ENCODE measurements around the gene BAHCC1. TPM values are rescaled to one million over a fixed set of nuclear protein-coding genes. Genes with fewer than 3 reads are reported as not detected.

BAHCC1 gene
- total and polyA plus RNA-seq, 9 of the 15 experiments (the other 6 are each of a cell fraction or from before 2014, with no cell fraction given): 0.14 to 26.9 (median 5.0) TPM

- TF ChIP-seq NKRF (IDR thresholded peaks at IDR 0.05; ENCODE audit: borderline replicate concordance) (peak; percentile 31; the same call in 1 of the 2 replicates), SAFB (IDR thresholded peaks at IDR 0.05; ENCODE audit: borderline replicate concordance, low read depth, low read length) (peak; percentile 72; the same call in 1 of the 2 replicates), ETV6 (IDR thresholded peaks at IDR 0.05; ENCODE audit: borderline replicate concordance in 1 of 2, low read depth in 2 of 2, low read length in 1 of 2) (no peak), ETV6 (CRISPR knock-in tag; IDR thresholded peaks at IDR 0.05; ENCODE audit: borderline replicate concordance) (0 out of 2 replicates have a peak, but pooled peaks have one; percentile 58), ARNT (IDR thresholded peaks at IDR 0.05) (peak in 1 of 2 experiments; percentile 44; a peak in 1 of 4 replicates), HNRNPUL1 (IDR thresholded peaks at IDR 0.05; ENCODE audit: low read length) (no peak), ZNF143 (CRISPR knock-in tag; IDR thresholded peaks at IDR 0.05) (no peak), RAD21 (CRISPR knock-in tag; conservative IDR thresholded peaks at IDR 0.05 in 1 of 2, IDR thresholded peaks at IDR 0.05 in 1 of 2) (peak; percentile 16 to 46; a peak in 2 of 4 replicates), PHF21A (IDR thresholded peaks at IDR 0.05; ENCODE audit: borderline replicate concordance, low read depth) (peak; percentile 72; the same call in 1 of the 2 replicates), NRF1 (conservative IDR thresholded peaks at IDR 0.05 in 1 of 2, IDR thresholded peaks at IDR 0.05 in 1 of 2) (peak; percentile 26 to 43; a peak in 2 of 4 replicates), CREM (IDR thresholded peaks at IDR 0.05; ENCODE audit: low read depth) (peak; percentile 36; the same call in 1 of the 2 replicates), BACH1 (tag; IDR thresholded peaks at IDR 0.05) (no peak), FOXP4 (CRISPR knock-in tag; IDR thresholded peaks at IDR 0.05; ENCODE audit: borderline replicate concordance) (peak; percentile 84; the same call in 1 of the 2 replicates), CTCFL (IDR thresholded peaks at IDR 0.05; ENCODE audit: borderline replicate concordance, insufficient read depth, low read depth, low read length, poor library complexity, severe bottlenecking) (peak; percentile 29), ATF1 (CRISPR knock-in tag; IDR thresholded peaks at IDR 0.05) (no peak), ATF1 (tag; IDR thresholded peaks at IDR 0.05) (0 out of 2 replicates have a peak, but pooled peaks have one; percentile 6), NEUROD1 (IDR thresholded peaks at IDR 0.05; ENCODE audit: borderline replicate concordance, low read depth, low read length, partially characterized antibody) (no peak), HDGF (IDR thresholded peaks at IDR 0.05) (no peak), ZNF384 (IDR thresholded peaks at IDR 0.05; ENCODE audit: low read depth, low read length) (no peak), ZNF830 (CRISPR knock-in tag; IDR thresholded peaks at IDR 0.05) (no peak), RBFOX2 (IDR thresholded peaks at IDR 0.05; ENCODE audit: low read depth, low read length) (peak; percentile 54; the same call in 1 of the 2 replicates), CBX3 (IDR thresholded peaks at IDR 0.05; ENCODE audit: borderline replicate concordance in 1 of 2, low read length in 2 of 2) (peak in 1 of 2 experiments; percentile 19; a peak in 1 of 3 replicates)
Observed at GRCh38 chr17:81409190-81409935, 14.1 kb downstream of the BAHCC1 start (continued).
